Heart left ventricle (tissue), 13 donors: Measurements from ENCODE around the gene SIPA1.

ENCODE experiments used
- POLR2A ChIP-seq, 2 donors: fragments of 450-650 bp; IDR thresholded peaks; one replicate each; pipeline ENCODE4 v1.6.1; 2017; ENCODE audit warnings: antibody characterized with exemption in 2 of 2, mild to moderate bottlenecking in 2 of 2, moderate library complexity in 2 of 2
- TF ChIP-seq, protein P1 (sequence below), 12 donors: fragments of 200-600 bp; sonication (generic) in 4 of 12; IDR thresholded peaks; one replicate each; pipeline versions ENCODE4 v1.5.0 to v1.8.0; 2018 to 2022; ENCODE audit warnings: antibody characterized with exemption in 12 of 12, mild to moderate bottlenecking in 5 of 12
- donor health status: ischemic (EF 13 %, LVEDD 7.1; RV severe dilation, severe dysfunction).
- donor health status: DM: no; HTN: yes; CAD: no.
- donor health status: DM: no; HTN: no; CAD: no.
- donor health status: ischemic (EF 25% LVEDD 6.9; RV normal size, moderate dysfunction).
- donor health status: ischemic (EF 25% LVEDD 5.7; RV mildly dilated, moderate dysfunction).
- donor health status: ischemic (EF 35%, LVEDD 5.7; RV mildly dilated, moderate dysfunction).
- donor health status: nonischemic (EF 11% LVEDD 7.7; RV severe dilation, severe dysfunction).
- donor health status: DM: yes; HTN: yes; CAD: no.
- donor health status: PGD.
- donor health status: ischemic (EF 29% LVEDD 5.4; RV normal size, mild dysfunction).
- donor health status: nonischemic (EF 23%, LVEDD 6.1; RV moderate dilation, normal function).

DNA sequence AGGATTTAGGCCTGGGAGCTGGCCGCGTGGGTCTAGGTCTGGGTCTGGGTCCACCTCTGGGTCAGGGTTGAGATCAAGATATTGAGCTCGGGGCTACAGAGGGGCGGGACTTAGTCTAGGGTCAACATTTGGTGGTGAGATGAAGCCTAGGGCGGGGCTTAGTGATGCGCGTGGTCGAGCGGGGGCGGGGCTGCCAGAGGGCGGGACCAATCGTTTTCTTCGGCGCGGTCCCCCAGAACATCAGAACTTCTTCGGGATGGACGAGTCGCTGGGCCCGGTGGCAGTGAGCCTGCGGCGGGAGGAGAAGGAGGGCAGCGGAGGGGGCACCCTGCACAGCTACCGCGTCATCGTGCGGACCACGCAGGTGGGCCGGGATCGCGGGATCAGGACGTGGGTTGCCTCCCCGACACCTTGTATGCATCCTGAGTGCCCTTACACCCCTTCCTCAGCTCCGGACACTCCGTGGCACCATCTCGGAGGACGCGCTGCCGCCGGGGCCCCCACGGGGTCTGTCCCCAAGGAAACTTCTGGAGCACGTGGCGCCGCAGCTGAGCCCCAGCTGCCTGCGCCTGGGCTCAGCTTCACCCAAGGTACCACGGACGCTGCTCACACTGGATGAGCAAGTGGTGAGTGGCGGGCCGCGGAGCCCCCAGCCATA, 4.2 kb downstream of the SIPA1 start:
- TF ChIP-seq POLR2A (IDR thresholded peaks at IDR 0.05), result no peak
- TF ChIP-seq, protein P1, sequence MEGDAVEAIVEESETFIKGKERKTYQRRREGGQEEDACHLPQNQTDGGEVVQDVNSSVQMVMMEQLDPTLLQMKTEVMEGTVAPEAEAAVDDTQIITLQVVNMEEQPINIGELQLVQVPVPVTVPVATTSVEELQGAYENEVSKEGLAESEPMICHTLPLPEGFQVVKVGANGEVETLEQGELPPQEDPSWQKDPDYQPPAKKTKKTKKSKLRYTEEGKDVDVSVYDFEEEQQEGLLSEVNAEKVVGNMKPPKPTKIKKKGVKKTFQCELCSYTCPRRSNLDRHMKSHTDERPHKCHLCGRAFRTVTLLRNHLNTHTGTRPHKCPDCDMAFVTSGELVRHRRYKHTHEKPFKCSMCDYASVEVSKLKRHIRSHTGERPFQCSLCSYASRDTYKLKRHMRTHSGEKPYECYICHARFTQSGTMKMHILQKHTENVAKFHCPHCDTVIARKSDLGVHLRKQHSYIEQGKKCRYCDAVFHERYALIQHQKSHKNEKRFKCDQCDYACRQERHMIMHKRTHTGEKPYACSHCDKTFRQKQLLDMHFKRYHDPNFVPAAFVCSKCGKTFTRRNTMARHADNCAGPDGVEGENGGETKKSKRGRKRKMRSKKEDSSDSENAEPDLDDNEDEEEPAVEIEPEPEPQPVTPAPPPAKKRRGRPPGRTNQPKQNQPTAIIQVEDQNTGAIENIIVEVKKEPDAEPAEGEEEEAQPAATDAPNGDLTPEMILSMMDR (IDR thresholded peaks at IDR 0.05), result no peak
